HEK293 (cell line): ENCODE results near the gene TLR8.

ENCODE experiments used
- ATF2 ChIP-seq: fragments of 450-650 bp; formaldehyde crosslinking; IDR thresholded peaks from 2 replicates; pipeline ENCODE4 v1.5.1; 2016; ENCODE audit warnings: missing biosample characterization, missing genetic modification characterization, low read depth
- CTCF ChIP-seq: fragments of 450-650 bp; formaldehyde crosslinking; IDR thresholded peaks from 2 replicates; pipeline ENCODE4 v1.5.1; 2016; ENCODE audit warnings: missing biosample characterization, missing genetic modification characterization
- HOXD13 ChIP-seq: sonication (generic); formaldehyde crosslinking; IDR thresholded peaks from 2 replicates; pipeline ENCODE4 v1.8.0; 2022; ENCODE audit warnings: missing genetic modification reagents, borderline replicate concordance
- KLF16 ChIP-seq: fragments of 450-650 bp; formaldehyde crosslinking; IDR thresholded peaks from 2 replicates; pipeline ENCODE4 v1.5.1; 2017; ENCODE audit warnings: missing biosample characterization, missing genetic modification characterization
- ZNF169 ChIP-seq: fragments of 450-650 bp; formaldehyde crosslinking; IDR thresholded peaks from 2 replicates; pipeline ENCODE4 v1.5.1; 2016; ENCODE audit warnings: missing biosample characterization, missing genetic modification characterization
- ZNF174 ChIP-seq: fragments of 450-650 bp; formaldehyde crosslinking; IDR thresholded peaks from 2 replicates; pipeline ENCODE4 v1.5.0; 2017; ENCODE audit warnings: missing biosample characterization, mild to moderate bottlenecking, missing genetic modification characterization
- ZNF423 ChIP-seq: fragments of 450-650 bp; formaldehyde crosslinking; IDR thresholded peaks from 2 replicates; pipeline ENCODE4 v1.5.1; 2016; ENCODE audit warnings: missing biosample characterization, missing genetic modification characterization
- ZNF624 ChIP-seq: fragments of 450-650 bp; formaldehyde crosslinking; IDR thresholded peaks from 2 replicates; pipeline ENCODE4 v1.5.1; 2017; ENCODE audit warnings: missing biosample characterization, missing genetic modification characterization

- TF ChIP-seq KLF16 (tag by site-specific recombination) = no peak
- no peak for TF ChIP-seq ZNF624
- no peak for TF ChIP-seq HOXD13 (CRISPR knock-in tag)
- no peak for TF ChIP-seq ZNF423
- no peak for TF ChIP-seq CTCF
- TF ChIP-seq ZNF174 (tag by site-specific recombination) = no peak
- TF ChIP-seq ATF2 (tag by site-specific recombination) = no peak
- no peak for TF ChIP-seq ZNF169 (tag by site-specific recombination)
Measured at GRCh38 chrX:12874581-12874980, 31.8 kb upstream of the TLR8 start.
